NK-92 (cell line): Measurements from ENCODE around the gene PLLP.
"Not testable (repeated sequence)": the region's sequence is repeated elsewhere in the genome, so short reads cannot be mapped to it uniquely, and the experiment has no call there.

ENCODE experiments used
- DNase-seq: peaks from one replicate; lab custom pipeline; 2025; ENCODE audit not compliant: unreplicated experiment; lab: John Stamatoyannopoulos, UW

The PLLP gene

DNA sequence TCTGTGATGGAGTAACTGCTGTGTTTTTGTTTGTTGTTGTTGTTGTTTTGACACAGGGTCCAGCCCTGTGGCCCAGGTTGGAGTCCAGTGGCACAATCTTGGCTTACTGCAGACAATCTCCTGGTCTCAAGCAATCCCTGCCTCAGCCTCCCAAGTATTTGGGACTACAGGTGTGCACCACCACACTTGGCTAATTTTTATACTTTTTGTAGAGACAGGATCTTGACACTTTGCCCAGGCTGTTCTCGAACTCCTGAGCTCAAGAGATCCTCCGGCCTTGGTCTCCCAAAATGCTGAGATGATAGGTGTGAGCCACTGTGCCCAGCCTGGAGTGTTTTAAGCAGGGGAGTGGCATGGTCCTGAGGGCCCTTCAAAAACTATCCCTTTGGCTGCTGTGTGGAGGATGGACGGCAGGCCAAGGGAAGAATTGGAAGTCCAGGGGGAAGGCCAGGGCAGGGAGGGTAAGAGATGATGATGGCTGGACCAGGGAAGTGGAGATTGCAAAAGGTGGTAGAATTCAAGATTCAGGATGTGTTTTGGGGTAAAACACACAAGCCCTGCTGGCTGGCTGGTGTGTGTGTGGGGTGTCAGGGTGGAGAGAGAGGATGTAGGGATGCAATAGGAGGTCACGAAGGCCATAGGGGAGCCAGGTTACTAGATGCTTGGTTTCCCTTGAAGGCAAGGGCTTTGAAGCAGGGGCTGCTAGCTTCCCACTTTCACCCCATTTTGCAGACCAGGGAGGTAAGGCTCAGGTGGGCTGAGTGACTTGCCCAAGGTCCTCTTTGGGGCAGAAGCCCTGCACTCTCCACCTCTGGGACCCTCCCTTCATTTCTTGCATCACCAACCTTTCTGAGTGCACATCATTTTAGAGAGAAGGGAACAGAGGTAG is 18.8 kb upstream of the PLLP start:
- no peak for DNase-seq

DNA sequence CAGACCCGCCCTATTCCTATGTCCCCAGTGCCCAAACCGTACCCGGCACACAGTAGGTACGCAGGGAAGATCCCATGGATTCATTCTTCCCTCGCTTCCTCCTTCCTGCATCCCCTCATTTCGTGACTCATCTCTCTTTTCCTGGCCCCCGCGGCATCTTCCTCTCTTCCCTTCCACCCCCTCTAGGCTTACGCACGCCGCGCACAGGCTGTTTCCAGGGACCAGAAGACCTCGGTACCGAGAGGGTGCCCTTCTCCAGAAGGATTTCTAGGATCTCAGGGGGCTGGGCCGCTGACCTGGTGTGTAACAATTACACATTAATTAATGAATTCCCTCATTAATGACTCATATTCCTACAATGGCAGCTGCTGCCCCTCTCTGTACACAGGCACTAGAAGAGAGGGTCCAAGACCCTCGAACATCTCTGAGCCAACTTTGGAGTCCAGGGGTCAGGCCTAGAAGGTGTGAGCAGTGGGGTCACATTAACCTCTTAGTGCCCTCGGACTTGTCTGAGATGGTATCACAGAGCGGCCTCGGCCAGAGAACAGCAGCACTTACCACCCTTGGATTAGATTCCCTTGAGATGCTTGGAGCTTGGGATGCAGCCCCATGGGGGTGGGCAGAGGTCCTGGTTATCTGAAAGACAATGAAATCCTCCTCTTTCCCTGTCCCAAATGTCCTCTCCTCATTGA is 16.8 kb upstream of the PLLP start:
- no peak for DNase-seq

DNA sequence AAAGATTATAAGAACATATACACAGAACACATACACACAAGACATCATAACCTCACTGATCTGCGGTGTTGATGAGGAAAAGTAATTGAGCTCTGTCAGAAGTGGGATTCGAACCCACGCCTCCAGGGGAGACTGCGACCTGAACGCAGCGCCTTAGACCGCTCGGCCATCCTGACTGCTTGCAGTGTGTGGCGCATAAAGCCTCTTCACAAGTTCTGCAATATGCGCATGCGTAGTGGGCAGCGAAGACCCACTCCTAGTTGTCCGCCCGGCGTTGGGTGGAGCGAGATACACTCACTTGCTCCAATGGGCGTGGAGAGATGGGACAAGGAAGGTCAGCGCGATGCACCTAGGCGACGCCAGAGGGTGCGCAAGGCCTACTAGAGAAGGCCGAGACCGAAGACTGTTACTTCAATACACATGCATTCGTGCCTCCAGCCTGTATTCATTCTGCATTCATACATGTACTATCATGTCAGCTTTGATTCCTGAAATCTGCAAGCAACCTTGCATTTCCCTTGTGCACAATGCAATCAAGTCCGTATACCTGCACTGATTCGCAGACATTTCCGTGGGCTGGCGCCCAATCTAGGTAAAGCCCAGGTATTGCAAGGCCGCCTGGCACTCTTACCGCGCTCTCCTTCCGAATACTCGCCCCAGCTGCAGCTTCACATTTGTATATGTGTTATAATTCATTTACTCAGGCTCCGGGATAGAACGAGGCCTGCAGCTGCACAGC is 16.1 kb upstream of the PLLP start:
- peak; percentile 87 for DNase-seq

DNA sequence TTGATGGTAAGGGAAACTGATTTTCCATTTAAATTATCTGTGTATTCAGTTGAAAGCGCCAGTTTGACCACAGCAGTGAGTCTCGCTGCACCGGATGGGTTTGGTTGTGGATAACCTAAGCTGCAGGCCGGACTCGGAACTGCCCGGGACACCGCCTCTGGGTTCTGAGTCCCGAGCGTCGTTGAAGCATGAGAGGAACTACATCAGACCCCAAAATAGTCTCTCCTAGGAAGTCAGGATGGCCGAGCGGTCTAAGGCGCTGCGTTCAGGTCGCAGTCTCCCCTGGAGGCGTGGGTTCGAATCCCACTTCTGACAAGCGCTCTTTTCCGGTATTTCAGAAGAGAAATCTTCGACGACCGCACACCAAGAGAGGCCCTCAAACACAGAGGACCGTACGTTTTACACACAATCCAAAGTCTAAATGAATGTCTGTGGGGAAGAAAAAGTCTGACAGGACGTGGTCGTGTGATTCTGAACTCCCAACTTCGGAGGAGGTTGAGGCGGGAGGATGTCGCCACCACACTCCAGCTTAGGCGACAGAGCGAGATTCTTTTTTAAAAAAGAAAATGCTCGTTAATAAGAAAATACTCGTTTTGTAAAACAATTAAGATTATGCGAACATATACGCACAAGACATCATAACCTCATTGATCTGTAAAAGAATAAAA is 15.4 kb upstream of the PLLP start:
- DNase-seq = peak; percentile 33

DNA sequence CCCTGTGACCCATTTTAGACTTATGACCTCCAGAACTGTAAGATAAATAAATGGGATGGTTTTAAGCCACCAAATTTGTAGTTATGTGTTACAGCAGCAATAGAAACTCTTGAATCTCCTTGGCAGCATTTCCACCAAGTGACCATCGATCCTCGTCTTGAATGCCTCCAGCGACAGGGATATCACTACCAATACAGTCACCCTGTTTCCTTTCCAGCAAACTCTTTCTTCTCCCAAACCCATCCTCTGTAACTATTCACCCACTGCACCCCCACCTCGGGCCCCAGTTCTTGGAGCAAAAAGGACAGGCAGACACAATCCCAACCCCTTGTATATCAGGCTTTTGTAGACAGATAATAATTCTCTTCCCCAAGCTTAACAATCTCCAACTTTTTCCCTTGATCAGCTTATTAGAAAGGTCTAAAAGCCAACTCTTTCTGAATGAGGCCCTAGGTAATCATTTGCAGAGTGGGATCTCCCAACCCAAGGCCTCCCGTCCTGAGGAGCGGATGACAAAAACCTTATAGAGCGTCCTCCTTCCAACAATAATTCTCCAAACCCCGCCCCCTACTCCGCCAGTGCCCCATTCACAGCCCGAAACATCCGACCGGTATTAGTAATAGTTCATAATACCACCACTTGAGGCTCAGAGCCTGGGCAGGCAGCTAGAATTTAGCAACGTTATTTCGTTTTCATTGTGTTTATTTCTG is 14.7 kb upstream of the PLLP start:
- no peak for DNase-seq

DNA sequence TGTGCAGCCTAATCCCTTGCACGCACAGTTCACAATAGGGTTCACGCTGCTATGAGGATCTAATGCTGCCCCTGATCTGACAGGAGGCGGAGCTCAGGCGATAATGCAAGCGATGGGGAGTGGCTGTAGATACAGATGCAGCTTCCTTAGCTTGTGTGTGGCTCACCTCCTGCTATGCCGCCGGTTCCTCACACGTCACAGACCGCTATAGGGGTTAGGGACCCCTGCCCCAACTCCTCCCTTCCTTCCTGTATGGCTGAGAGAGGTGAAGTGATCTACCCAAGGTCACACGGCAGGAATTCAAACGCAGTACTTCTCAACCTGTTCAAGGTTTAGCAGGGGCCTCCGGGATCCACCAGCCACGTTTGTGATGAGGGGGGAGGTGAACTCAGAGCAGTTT is 13.4 kb upstream of the PLLP start:
- DNase-seq = no peak

DNA sequence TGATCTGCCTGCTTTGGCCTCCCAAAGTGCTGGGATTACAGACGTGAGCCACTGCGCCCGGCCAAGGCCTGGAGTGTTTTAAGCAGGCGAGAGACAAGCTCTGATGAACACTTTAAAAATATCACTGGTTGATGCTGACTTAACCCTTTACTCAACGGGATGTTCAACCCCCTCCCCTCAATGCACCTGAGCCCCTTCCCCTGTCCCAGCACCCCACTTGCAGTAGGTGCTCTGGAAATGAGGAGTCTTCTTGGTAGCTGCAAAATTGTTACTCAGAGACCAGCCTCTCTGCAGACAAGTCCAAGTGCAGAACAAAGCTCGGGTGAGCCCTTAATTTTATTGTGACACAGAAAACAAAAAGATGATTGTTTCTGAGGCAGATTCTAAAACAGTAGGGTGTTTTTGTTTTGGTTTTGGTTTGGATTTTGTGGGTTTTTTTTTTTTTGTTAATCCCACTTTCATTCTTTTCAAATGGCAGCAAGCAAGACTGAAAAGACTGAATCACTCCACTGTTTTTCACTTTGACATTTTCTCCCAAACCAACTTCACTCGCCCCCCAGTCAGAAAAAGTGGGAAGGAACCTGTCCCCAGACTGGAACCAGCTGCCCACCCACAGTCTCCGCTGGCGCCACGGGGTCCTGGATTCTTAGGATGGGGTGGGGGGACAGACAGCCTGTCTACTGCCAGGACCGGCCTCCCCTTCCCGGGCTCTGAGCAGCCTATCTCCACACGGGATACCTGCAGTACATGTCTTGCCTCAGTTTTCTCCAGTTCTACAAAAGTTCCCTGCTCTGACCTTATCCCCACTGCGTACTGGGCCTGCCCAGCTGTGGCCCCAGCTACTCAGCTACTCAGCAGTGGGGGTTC is 5.2 kb upstream of the PLLP start:
- no peak for DNase-seq

DNA sequence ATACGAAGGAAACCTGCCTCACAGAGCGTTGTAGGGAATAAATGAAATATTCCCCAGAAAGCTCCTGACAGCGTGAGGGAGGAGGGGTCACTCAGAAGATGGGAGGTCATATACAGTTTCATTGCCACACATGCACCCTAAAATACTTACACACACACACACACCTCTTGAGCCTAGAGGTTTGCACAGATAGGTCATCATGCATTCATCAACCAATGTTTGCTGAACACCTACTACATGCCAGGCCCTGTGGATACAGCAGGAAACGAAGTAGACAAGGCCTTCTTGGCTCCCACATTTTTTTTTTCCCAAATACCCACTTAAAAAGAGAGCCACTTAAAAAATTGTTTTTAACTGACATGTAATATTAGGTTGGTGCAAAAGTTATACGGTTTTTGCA is 907 bp upstream of the PLLP start:
- no peak for DNase-seq

DNA sequence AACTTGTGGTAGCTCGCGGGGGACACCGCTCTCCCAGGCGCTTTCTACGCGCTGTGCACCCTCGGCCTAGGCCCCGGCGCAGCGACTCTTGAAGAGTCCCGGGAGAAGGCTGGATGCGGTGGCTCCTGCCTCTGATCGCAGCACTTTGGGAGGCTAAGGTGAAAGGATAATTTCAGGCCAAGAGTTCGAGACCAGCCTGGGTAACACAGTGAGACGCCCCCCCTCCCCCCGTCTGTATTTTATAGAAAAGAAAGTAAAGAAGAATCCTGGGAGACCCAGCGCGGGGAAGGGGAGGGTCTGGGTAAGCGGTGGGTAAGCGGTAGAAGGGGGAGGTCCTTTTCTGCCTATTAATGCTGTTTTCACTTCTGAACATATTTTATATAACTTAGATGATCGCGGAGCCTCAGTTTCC is 486 bp upstream of the PLLP start:
- no peak for DNase-seq

DNA sequence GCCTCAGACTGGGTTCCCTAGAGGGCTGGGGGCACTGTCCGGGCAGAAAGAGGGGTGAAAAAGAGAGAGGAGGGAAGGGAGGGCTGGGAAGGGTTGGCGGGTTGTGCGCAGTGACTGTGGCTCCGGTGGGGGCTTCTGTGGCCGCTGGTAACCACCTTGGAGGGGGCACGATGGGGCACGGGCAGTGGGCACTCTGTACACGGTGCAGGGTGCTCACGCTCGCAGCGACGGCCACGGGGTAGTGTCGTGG is 588 bp downstream of the PLLP start:
- DNase-seq = no peak

DNA sequence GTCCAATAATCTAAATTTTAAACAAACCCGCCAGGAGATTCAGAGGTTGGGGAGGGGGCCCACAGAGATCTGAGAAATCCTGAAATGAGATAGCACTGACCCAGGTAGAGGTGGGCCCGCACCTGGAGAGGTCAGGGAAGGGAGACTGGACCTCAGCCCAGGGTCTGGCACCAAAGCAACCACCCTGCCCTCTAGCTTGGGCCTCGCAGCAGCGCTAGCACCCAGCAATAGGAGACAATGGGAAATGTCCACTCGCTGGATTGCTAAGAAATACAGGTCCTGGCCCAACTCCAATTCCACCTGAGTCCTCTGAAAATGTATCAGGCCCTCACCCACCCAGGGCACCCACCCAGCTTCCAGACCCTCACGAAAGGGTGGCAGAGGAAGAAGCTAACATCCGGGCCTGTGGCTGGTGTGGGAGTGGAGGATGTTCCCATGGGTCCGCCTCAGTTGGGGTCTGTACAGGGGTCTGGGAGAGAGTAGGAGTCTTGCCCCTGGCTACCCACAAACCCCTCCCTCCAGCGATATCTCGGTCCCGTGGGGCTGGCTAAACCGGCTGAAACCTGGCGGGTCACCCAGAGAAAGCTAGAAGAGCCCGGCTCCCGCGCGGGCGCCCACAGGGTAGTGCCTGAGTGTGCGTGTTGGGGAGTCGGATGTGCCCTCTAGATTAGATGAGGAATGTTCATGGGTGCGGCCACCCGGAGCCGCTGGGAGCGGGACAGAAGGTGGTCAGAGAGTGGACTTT is 1.1 kb downstream of the PLLP start:
- no peak for DNase-seq

DNA sequence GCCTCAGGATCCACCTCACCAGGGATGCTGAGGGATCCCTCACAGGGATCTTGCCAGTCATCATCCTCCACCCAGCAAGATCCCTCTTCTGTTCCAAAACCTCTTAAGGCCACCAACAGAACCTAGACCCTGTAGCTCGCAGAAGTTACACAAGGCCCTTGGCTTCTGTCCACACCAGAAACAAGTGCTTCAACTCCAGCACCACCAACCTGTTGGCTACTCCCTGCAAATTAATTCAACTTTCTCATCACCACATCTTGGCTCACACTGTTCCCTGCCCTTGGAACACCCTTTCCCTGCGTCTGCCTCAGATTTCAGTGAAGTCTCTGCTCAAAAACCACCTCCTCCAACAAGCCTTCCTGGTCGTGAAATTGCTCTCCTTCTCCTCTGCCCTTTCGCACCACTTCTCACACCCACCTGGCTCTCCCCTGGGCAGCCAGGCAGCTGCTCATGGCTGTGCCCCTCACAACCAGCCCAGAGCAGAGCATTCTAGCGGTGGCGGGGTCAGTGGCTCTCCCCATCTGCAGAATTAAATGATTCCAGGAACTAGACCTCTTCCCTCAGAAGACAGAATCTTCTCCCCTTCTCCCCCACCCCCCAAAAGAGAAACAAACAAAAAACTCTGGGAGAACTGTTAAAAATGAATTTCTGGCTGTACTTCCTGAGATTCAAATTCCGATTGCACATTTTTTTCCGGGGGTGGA is 1.8 kb downstream of the PLLP start:
- DNase-seq = no peak

DNA sequence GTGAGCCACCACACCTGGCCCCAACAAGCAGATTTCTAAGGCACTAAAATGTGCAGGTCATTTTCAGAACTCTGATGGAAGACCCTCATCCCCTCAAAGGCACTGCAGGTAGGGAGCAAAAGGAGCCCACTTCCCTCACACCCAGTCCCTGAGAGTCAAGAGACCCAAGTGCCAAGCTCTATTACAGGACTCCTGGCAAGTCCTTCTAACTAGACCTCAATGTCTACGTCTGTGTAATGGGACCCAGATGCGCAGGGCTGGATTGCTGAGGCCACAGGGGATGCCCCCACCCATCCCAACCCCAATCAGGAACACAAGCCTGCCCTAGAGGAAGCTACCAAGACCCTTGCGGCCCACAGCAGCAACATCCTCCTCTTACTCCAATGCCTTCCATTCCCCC is 2.7 kb downstream of the PLLP start:
- DNase-seq = no peak

DNA sequence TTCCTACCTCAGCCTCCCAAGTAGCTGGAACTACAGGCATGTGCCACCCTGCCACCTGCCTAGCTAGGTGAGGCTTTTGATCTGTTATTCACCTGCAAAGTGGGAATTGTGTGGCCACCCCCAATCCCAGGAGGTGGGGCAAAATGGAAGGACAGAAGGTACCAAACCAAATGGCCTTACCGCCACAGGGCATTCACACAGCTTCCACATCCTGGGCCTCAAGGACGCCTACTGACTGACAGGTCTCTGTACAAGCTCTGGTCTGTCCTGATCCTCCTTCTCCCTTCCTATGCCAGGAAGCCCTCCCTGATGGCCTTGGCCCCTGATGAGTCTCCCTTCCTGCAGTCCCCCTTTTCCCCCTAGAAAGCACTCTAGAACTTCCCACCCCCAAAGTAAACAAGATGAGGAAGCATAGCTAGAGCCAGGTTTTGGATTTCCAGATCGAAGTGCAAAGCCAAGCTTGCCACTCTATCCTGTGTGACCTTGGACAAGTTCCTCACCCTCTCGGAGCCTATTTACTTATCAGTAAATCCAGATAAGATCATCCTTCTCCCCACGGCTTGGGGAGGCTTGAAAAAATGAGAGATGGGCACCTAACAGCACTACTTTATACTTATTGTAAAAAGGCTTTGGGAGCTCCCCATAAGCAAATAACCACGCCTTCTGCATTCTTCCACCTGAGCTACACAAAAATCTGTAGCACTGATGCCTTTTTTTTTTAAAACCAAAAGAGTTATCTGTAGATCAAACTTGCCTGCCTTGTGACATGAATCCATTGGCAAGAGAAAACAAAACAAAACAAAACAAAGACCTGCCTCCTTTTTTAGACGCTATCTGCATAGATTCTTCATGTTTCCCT is 4.5 kb downstream of the PLLP start:
- no peak for DNase-seq

DNA sequence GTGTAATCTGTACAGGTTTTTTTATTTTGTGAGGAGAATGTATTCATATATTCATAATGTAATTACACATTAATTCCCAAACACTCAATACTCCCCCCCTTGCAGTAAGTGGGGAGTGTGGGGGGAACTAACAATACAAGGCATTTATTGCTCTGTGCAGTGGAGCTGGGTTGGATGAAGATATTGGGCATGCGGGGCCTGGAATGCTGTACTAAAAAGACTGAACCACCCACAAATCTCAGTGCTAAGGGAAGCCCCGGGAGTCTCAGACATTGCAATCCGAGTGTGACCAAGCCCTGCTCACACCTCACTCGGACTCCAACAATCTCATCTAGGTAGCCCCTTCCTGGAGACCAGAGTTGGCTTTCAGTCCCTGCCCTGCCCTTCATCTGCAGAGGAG is 6.0 kb downstream of the PLLP start:
- no peak for DNase-seq

DNA sequence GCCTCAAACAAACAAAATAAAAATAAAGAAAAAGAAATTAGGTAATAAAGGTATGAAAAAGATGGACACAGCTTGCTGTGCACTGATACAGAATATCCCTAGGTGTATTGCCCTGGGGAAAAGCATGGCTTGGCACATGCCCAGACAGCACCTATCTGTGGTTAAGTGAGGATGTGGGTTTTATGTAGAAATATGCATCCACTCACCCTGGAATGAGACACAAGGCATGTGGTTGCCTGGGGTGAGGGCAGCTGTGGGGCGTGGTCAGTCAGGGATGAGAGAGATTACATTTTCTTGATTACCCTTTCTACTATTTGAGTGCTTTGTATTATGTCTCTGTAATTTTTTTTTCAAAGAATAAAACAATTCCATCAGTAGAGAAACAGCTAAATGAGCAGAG is 6.9 kb downstream of the PLLP start:
- no peak for DNase-seq

DNA sequence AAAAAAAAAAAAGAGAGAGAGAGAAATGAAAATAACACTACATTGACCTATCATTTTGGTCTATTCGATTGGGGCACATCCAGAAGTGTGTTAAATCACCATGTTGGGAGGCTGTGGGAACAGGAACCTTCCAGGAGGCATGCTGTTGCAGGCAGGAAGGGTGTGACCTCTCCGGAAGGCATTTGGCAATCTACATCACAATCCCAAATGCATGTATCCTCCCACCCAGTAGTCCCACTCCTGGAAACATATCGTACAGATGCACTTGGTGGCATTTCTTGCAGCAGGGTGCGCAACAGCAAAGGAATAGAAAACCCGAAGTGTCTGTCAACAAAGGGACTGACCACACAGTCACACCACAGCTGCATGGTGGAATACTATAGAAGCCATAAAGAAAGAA is 7.9 kb downstream of the PLLP start:
- no peak for DNase-seq

DNA sequence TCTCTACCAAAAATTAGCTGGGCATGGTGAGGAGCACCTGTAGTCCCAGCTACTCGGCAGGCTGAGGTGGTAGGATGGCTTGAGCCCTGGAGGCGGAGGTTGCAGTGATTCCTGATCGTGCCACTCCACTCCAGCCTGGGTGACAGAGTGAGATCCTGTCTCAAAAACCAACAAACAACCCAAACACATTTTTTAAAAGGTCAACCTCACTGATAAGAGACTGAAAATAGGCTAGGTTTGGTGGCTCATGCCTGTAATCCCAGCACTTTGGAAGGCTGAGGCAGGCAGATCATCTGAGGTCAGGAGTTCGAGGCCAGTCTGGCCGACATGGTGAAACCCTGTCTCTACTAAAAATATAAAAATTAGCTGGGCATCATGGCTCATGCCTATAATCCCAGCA is 8.5 kb downstream of the PLLP start:
- not testable (repeated sequence) for DNase-seq
